ENCODE results near the gene THSD4.

The THSD4 gene

DNA sequence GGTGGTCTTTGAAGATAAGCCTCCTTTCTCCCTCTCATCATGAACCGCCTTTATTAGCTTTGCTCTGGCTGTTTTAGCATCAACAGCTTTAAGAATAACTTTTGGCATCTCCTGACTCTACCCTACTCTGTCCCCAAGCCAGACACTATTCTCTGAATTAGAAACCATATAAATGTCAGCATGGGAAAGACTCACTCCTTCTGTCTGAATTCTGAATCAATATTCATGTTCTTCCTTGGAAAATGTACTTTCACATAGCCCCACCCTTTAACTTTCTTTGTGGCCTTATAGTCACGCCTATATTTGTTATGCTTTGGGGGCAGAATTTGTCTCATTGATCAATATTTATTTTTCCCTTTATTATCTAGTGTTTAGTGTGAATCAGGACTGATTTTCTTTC is 563.3 kb downstream of the THSD4 start:
- no peak for DNase-seq

DNA sequence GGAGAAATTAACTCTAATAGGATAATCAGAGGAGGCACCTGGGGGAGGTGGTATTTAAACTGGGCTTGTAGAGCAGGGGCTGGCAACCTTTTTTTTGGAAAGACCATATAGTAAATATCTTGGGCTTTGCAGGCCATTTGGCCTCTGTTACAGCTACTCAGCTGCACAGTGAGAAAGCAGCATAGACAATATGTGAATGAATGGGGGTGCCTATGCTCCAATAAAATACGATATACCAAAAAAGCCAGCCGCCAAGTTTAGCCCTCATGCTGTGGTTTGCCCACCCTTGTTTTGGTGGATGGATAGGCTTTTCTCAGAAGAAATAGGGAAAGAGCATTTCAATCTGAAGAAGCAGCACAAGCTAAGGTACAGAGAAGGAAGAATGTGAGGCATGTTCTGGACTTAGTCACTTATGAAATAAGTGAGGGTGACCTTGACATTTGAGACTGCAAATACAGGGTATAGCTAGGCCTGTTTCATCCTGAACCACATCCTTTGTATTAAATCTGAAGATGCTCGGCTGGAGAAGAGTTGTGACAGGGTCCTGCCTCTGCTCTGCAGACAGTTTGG is 564.0 kb downstream of the THSD4 start:
- DNase-seq = no peak

DNA sequence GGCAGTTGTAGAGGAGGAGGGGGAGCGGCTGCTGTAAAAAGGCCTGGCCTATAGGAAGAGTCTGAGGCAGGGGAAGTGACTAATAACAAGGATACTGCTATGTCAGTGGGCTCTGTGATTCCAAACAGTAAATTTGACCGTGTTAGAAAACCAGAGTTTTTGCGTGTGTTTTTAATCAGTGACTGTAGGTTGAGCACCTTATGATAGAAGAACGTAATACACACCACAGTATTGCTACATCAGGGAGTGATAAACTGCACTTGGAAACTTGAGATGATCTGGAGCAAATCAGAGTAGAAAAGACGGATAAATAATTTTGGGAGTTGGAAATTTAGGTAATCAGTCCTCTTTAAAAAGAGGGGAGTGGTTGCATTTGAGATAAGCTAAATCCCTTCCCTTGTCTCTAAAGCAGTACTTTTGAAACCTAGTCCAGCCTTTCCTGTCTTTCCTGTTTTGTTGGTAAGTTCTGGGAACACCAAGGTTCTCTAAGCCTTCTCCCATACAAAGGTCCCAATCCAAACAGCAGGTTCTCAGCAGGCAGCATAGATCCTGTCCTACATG is 564.6 kb downstream of the THSD4 start:
- DNase-seq = no peak

DNA sequence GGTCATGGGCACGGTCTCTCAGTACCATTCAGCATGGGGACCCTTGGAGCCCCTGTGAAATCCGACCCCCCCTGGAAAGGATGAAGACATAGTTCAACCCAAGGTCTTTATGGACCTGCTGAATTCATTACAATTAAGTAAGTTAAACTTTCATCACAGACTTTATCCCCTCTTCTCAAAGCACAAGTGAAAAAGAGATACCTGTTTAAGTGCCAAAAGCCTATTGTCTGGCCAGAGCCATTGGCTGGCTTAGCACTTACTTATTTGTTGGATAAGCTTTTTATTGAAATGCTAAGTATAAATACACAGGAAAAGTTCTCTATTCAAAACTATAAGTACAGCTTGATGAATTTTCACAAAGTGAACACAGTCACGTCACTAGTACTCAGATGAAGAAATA is 566.7 kb downstream of the THSD4 start:
- DNase-seq = no peak

DNA sequence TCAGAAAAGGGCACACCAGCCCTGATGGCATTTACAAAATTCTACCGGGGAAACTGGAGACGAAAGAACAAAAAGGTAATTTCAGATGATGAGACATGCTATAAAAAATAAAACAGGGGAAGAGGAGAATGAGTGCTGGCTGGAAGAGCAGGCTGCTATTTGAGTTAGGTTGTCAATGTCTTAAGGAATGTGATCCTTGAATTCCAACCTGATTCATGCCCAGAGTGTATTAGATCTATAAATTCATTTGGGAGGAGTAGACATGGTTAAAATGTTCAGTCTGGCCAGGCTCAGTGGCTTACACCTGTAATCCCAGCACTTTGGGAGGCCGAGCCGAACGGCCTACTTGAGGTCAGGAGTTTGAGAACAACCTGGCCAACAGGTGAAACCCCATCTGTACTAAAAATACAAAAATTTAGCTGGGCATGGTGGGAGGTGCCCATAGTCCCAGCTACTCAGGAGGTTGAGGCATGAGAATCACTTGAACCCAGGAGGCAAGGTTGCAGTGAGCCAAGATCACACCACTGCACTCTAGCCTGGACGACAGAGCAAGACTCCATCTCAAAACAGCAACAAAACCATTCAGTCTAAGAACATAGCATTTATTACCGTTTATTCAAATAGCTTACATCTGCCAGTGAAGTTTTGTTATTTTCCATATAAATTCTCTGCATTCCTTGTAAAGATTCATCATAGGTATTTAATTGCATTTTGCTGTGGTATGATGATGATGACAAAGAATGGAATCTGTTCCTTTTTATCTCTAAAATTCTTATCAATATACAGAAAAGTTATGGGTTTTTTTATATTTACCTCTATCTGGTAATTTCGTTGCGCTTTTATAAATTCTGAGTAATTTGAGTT is 568.4 kb downstream of the THSD4 start:
- no peak for DNase-seq

DNA sequence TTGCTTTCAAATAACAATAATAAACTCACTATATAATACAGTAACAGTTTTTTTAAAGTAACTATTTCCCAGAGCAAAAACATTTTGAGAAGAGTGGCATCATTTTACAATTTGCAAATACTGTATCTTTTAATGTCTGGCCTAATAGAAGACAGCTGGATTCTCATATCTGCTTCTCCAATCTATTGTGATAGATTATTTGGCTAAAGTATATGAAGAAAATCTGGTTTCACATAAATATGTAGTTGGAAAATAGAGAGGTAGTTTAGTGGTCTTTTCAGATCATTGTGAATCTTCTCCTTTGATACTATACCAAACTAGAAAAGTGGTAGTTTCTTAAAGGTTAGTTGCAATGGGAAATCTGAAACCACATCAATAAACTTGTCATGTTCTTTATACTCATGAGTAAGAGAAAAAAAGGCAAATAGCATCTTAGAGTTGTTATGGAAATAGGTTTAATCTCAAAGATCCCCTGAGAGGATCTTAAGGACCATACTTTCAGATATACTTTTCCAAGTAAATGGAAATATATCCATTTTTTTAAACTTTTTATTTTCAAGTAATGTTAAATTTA is 570.2 kb downstream of the THSD4 start:
- DNase-seq = no peak

DNA sequence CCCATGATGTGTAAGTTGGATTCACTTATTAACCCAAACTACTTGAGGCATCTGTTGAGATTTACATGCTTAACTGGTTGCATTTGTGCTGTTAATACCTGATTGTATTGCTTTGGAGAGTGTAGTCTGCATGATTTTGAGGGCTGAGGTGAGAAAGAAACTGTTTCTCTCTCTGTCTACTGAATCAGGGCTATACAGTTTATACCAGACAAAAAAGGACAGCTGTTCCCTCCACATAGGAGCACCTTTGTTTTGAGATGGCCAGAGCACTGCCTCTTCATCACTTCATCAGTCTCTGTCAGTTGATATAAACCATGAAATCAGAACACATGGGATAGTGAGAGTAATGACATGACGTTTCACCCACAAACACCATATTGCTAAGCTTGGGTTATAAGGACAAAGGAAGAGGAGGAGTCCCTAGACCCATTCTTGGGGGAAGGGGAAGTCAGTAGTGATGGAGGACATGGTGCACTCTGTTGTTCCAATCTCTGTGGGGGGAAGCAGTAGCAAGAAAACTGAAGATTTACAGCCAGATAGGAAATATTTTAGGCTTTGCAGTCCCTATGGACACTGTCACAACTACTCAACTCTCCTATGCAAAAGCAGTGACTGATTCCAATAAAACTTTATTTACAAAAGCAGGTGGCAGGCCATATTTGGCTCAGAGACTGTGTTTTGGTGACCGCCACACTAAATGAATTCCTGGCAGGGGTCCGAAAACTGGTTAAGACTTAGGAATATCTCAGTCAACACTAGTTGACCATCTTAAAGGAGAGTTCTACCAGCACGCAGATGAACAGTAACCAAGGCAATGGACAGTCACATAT is 571.2 kb downstream of the THSD4 start:
- no peak for DNase-seq

DNA sequence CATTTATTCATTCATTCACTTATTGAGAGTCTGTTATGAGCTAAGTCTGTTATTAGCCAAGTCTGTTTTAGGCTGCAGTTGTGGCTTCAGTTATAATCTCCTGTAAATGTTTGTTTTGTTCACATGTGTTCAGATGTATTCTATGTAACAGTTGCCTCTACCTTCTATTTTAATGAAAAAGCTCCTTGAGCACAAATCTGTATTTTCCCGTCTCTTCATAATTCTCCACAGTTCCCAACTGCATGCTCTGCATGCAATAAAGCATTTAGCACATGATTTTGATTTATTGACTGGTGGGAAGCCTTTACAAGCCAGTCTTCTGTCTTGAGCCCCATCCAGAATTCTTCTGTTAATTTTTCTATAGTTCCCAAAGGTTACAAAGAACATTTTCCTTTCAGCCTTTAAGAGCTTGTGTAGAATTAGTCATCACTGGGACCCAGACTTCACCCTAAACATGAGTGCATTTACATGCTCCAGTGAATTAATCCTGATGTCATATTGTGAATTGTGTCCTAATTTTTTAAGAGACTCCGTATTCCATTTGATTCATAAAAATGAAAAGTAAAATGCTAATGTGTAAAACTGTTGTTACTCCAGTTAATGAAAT is 572.7 kb downstream of the THSD4 start:
- DNase-seq = no peak

DNA sequence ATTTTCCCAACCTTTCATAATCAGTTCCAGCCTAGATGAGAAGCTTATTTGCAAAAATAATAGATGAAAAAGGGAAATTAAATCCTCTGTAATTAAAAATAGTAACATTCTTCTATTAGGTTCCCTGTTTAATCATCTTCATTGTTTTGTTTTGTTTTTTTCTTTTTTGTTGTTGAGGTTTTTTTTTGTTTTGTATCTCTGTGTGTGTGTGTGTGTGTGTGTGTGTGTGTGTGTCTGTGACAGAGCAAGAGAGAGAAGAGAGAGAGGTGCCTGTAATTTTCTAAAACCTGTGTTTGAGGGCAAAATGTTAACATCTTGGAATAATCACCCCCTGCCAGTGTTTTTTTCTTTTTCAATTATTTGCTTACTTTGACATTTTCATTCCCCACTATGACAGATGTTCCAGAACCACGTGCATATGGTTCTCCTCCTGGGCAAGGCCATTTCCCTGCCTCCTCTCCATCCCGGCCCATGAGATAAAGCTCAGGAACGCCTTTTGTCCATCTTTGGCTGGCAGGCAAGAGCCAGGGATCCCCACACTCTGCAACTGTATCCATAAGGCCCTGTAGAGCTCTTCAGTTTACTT is 573.3 kb downstream of the THSD4 start:
- no peak for DNase-seq

DNA sequence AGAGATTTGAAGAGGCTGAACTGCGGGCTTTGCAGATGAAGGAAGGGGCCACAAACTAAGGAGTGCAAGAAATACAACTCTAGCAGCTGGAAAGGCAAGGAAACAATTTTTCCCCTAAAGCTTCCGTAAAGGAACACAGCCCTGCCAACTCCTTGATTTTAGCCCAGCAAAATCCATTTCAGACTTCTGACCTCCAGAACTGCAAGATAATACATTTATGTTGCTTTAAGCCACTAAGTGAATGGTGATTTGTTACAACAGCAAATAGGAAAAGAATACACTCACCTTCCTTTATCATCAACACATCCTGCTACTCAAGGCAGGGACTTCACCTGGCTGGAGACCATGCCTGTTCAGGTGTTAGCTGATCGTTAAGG is 575.8 kb downstream of the THSD4 start:
- DNase-seq = no peak

DNA sequence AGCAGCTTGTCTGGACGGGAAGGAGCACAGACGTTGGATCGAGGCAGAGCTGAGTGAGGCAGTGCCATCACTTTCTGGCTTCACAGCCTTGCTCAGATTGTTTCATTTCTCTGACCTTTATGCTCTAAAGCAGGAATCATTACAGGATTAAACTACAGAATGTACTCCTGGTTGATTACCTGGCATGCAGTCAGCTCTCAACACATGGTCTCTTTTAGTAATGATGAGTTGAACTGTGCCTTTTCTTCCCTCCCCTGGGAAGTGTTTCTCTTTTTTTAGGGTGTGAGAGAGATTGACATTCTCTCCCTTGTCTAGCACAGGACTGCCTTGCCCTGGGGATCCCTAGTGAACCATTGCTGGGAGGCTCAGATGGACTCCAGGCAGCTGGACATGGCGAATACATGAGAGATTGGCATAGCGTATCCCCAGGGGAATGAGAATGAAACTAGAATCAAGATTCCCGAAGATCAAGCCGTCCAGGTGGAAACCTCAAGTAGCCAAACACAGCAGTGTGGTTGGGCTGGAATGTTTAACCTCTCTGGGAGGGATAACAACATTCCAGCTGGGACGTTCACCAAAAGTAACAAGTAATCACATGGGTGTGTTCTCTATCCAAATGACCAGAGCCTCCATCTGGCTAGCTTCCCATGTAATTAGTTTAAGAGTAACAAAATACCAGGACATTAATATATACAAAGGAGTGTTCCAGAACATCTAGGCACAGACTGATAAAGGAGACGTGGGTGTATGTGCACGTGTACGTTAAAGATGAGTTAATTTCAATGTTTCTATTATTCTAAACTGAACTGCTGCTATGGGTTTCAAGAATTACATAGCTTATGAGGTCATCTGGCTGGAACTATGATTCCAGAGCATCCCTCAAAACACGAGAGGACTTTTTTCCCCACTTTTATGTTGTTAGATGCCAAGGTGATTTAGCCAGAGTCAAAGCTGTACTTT is 576.5 kb downstream of the THSD4 start:
- DNase-seq = no peak

DNA sequence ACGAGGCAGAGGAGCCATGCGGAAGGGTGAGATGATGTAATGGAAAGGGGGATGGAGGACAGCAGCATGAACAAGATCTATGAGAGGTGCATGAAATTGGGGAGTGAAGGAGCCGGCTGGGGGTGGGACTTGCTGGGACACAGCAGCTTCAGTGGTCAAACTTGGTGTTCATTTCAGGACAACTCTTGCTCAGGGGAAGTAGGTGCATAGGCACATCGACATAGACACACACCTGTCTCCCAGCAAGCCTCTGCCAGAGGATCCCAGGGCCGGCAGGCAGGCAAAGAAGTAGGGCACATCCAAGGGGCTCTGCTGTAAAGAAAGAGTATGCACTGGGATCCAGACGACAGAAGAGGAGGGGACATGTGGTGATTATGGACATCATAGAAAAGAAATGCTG is 582.0 kb downstream of the THSD4 start:
- DNase-seq = no peak

DNA sequence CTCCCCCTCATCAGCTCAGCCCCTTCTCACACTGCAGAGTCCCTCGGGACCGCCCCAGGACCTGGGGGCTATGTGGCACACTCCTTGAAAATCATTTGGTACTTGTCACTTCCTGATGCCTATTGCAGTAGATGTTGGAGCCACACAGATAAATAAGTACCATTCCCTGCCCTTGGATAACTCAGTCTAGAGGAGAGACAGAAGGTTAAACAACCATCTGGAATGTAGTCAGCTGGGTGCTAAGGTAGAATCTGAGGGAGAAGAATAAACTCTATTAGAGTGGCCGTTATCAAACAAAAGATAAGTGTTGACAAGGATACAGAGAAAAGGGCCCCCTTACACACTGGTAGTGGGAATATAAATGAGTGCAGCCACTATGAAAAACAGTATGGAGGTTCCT is 582.8 kb downstream of the THSD4 start:
- DNase-seq = no peak

DNA sequence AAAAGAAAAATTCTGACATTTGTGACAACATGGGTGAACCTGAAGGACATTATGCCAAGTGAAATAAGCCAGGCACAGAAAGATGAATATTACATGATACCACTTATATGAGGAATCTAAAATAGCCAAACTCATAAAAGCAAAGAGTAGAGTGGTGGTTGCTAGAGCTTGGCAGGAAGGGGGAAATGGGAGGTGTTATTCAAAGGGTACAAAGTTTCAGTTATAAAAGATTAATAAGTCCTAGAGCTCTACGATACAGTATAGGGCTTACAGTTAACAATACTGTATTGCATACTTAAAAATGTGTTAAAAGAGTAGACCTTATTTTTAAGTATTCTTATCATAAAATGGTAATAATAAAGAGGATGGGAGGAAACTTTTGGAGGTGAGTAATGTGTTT is 583.5 kb downstream of the THSD4 start:
- DNase-seq = no peak

DNA sequence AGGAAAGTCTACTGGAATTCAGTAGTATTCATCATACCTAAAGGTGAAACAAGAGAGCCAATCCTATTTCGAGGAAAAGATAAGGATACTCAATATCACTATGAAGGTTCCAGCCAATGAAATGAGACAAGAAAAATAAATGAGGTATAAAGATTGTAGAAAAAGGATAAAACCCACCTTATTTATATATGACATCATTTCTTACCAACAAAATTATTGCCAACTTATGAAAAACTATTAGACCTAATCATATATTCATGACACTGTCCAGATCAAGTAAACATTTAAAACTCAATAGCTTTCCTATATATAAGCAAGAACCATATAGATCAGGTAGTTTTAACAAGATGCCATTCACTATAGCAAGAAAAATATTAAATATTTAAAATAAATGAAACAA is 584.7 kb downstream of the THSD4 start:
- DNase-seq = no peak

DNA sequence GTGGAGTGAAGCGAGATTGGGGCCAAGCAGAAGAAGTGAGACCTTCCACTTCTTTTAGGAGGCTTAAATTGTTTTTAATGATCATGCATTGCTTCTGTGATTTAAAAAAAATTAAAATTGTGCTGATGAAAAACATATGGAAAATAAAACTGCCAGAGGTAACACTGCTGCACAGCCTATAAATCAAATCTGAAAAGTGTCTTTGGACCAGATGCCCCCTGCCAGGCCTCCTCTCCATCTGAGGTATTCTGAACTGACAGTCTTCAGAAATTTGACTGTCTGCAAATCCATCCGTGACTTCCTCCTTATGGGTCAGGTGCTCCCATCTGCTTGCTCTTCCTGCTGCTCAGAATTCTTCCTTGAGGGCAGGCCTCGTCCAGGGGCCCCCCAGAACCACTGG is 586.5 kb downstream of the THSD4 start:
- DNase-seq = no peak

DNA sequence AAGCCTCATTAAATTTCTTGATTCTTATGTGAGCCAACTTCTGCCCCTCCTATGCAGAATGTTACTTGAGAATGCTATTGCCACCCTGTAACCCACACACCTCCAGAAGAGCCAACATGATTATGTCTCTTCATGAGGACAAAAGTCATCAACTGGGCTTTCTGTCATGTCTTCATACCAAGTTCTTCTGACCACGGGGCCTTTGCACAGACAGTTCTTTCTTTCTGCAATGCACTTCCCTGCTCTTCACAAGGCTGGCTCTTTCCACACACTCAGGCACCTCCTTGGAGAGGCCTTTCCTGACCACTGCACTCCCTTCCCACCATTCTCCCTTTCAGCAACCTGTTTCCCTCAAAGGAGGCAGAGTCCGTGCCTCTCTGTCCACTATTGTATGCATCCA is 587.2 kb downstream of the THSD4 start:
- no peak for DNase-seq

DNA sequence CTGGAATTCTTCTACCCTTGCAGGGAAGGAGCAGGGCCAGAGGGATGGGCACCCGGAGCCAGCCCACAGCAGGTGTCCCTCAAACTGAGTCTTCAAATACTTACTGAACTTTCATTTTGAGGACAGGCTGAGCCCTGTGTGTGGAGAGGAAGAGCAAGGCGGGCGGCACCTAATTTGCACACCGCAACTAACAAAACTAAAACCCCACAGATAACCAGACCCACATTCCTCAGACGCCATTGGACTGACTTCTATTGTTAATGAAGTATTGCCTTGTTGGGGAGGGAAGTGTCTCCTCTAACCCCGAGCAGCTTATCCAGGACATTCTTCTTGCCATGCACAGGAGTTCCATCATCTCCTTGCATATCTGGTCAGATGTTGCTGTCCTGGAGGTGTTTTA is 589.9 kb downstream of the THSD4 start:
- DNase-seq = no peak

DNA sequence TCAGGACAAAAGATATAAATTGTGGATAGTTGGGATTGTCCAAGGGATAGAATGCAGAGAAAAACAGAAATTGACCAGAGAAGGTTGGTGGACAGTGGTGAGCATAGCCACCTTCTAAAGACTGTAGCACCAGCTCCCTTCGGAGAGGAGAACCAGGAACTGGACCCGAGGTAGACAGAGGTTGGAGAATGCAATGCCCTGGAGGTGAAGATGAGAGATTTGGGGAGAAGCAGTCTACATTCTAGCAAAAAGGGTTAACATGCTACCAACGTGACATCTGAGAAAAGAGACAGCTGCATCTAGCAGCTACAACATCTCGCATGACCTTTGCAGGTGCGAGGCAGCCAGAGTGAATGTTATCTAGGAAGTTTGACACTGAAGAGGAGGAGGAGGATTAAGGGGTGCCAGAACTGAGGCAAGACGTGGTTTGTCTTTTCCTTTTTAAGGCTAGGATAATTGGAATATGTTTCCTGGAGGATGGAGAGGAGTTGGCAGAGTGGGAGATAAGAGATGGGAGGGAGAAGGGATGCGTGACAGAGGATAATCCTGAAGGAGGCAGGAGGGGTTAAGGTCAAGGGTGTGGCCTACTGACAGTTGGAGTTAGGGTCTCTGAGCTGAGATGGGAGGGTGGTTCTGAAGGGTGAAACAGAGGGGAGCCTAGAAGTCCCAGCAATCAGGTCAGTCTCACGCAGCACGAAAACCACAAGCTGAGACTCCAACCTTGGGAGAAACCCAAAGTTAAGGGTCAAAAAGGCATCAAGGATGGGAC is 591.4 kb downstream of the THSD4 start:
- DNase-seq = no peak

All from NCI-H187 treated with DMSO at 0.1 percent for 48 hours (cell line).